Inflammatory macrophage treated with lipopolysaccharide for 4 hours (primary cell): ENCODE measurements around the gene UBE2E2.

Experiments used
- DNase-seq: peaks from one replicate; pipeline ENCODE4 v3.0.0-alpha.2; 2020

UBE2E2 gene

GRCh38 chr3:23283625-23284024 lies 80.5 kb downstream of the UBE2E2 start:
- DNase-seq = no peak

- no peak for DNase-seq
Observed at GRCh38 chr3:23288286-23288685, 85.2 kb downstream of the UBE2E2 start.

DNA sequence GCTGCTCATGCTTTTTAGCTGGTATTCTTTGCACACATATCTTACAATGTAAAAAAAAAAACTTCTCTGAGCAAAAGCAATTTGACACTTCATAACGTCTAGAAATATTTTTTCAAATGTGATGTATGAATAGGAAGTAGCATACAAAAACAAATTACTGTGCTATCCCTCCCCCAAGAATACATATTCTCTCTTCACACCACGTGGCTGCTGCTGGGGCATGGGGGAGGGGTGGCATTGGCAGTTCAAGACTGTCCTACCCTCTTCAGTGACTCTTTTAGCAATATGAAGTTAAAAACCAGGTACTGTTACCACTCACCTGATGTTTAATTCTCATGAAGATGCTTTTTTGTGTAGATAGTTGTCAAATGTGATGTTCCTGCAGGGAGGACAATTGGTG lies 85.6 kb downstream of the UBE2E2 start:
- no peak for DNase-seq

DNA sequence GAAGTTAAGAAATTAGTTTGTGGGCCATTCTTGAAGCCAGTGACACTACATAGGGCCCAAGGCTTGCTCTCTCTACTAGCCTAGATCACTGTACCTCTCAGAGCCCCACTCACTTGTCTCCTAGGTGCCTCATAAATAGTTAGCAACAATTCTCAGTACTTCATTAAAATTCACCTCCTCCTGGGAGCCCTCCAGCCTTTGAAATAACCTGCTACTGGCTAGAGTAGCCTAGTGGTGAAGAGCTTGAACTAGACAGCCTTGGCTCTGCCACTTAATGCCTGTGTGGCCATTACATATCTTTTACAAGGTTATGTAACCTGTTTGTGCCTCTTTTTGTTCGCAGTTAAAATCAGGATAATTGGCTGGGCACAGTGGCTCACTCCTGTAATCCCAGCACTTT lies 89.3 kb downstream of the UBE2E2 start:
- no peak for DNase-seq

DNA sequence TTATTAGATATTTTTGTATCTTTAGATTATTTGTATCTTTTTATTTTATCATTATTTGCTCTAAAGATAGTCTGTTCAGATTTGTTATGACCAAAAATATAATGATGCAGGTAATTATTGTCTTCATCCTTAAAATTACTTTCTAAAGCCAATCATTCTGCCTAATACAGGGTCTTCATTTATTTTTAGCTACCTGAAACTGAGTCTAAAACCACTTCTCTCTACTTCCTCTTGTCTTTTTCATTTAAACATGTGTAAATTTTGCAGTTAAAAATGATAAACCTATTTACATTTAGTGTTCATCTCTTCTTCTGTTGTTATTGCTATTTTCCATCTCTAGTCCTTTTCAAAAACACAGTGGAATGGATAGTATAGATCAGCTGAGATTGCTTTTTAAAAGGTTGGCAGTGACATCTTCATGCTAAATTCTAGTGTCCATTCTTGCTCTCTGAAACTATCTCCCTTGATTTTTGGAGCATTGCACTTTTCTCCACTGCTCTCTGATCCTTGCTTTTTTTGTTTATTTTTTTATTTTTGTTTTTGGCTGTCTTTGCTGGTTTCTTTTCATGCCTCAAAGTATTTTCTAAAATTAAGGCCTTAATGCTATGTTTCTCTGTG lies 91.8 kb downstream of the UBE2E2 start:
- DNase-seq = no peak

GRCh38 chr3:23301819-23302218 lies 98.7 kb downstream of the UBE2E2 start:
- DNase-seq = no peak

DNA sequence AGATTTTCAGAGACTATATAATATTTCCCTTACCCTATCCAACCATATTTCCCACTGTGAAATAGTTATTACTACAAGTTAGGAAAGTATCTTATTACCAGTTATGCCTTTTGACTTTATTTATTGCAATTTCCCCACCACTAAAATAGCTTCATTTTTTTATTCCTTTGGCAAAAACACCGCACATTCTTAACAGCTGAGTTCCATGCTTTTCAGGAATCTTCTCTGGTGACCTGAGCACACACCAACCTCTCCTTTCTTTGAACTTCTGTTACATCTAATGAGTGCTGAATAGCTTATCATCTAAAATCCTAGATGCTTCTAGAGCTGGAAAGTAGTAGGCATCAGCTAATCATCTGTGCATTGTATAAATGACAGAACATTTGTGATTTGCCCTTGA lies 99.1 kb downstream of the UBE2E2 start:
- no peak for DNase-seq

DNA sequence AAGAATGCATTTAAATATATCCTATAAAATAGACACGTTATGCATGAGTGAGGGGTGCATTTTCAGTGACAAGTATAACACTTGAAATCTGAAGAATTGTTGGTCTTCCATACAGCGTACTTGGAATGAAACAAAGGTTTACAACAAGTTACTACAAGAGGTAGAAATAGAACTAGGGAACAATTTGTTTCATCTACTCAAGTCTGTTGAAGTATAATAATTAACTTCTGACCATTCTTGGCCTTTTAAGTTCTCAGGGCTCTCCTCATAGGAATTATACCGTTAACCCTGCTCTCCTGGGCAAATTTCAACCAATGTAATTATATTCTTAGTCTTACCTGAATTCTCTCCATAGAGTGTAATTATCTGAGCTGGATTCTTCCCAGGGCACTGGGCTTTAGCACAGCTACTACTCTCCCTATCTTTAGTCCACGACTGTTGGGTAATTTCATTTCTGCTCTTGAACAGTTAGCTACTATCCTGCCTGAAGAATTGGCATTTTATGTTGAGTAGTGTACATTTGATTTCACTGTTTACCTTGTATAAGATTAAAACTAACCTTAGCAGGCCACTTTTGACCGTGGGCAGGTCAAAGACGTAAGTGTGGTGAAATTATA lies 100.6 kb downstream of the UBE2E2 start:
- DNase-seq = no peak

DNA sequence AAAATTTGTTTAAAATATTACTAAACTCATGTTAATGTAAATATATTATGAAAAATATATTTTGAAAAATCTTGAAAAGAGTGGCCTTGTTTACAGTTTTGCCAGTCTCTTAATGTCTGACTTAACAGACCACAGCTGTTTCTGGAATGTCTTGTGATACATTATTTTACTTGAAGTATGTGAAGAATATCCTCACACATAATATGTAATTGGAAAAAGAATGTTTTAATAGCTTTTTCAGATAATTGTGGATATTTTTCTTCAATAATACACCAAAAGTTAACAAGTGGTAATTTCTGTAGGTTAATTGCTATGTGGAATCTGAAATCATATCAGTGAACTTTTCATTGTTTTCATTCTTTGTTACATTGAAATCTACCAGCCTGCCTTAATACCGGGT lies 101.3 kb downstream of the UBE2E2 start:
- DNase-seq = no peak

DNA sequence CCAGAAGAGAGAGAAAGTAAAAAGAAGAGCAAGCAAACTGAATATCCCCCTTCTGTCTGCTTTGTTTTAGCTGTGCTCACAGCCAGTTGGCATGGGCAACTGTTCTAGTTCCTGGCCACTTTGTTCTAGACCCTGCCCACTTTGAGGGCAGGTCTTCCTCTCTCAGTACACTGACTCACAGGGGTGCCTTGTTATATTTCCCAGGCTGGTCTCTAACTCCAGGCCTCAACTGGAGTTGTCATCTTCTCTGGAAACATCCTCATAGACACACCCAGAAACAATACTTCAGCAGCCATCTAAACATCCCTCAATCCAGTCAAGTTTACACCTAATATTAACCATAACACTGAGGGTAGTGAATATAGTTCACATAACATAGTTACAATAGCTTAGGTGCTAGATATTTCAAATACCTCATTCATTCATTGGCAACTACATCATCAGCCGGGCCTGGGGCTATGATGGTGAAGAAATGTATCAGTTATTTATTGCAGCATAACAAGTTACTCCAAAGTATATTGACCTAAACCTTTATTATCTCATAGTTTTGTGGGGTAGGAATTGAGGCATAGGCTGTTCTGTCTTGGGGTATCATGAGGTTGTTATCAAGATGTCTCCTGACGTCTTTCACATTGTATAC lies 106.0 kb downstream of the UBE2E2 start:
- DNase-seq = no peak

- DNase-seq = no peak
Observed at GRCh38 chr3:23312866-23313265, 109.7 kb downstream of the UBE2E2 start.

- DNase-seq = no peak
Observed at GRCh38 chr3:23314981-23315762, 112.0 kb downstream of the UBE2E2 start.

DNA sequence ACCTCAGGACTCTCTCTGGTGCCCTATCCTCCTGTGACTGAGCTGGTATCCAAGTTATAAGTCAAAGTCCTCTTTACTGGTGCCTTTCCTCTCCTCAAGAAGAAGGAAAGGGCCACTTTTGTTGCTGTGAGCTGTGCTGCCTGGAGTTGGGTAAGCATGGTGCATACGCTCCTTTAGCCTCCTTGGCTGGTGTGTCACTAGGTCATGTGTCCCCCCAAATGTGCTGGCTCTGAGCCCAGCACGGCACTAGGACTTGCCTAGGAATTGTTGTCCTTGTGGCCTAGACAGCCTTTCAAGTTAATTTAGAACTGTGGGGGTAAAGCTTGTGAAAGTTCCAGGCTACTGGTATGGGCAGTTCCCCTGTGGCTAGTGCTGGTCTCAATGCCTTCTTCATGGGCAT lies 113.8 kb downstream of the UBE2E2 start:
- DNase-seq = no peak

GRCh38 chr3:23319366-23320312 lies 116.5 kb downstream of the UBE2E2 start:
- DNase-seq = no peak

GRCh38 chr3:23320586-23321570 lies 117.8 kb downstream of the UBE2E2 start:
- no peak for DNase-seq

DNA sequence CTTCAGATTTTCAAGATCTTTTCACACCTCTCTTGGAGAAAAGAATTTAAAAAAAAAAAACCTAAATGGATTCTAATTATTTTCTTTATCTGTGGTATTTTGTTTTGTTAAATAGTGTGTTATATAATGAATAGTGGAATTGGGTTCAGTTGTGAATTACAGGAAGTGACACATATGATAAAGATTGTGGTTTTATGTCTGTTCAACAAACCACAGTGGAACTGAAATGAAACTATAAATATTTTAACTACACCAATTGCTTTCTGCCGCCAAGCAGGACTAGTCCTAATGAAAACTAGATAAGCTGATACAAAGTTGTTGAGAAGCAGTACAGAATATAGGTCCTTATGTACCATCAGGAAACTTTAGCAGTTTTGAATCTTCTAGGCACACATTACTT lies 121.6 kb downstream of the UBE2E2 start:
- DNase-seq = peak; percentile 54

- peak; percentile 40 for DNase-seq
Observed at GRCh38 chr3:23325466-23326065, 122.4 kb downstream of the UBE2E2 start.

DNA sequence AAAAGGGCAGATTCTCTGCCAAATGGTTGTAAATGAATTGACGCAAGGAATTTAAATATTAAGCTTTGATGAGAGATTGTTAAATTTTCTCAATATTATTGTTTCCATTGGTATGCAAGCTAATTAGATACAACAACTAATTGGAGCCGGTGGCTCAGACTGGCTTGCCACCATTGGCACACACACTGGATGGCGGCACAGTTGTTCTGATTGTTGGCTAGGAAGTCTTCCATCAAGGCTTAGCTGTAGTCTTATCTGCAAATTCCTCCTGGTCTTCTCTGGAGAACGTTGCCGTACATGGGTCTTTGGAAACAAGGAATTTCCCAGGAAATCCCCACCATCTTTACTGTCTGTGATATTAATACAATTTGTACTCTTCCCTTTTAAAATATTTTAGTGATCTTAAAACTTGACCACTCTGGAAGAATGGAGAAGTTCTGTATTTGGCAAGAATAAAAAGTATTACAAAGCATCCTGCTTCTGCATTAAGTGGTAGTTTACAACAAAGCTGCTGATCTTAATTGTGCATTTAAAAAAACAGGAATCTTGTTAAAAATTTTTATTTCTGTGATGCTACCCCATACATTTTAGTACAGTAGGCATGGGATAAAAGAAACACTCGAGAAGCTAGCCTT lies 126.5 kb downstream of the UBE2E2 start:
- DNase-seq = peak; percentile 64

DNA sequence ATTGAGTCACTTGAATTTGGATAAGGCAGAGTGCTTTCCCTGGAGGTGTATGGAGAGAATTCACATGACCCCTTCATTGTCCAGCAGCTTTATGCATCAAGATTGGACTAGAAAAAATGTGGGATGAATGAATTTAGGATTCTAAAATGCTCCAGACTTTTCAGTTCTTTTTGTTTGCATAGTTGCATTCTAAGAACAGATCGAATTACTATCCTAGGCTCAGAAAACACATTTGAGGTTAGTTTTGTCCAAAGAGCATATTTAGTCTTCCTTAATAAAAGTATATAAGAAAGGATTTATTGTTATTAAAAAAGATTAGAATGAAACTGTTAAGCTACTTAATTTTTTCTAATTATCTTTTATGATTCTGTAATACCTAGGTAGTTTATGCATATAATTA lies 127.4 kb downstream of the UBE2E2 start:
- no peak for DNase-seq
